ENCODE results near the gene PLEKHA7.
"Not testable (repeated sequence)": the region's sequence is repeated elsewhere in the genome, so short reads cannot be mapped to it uniquely, and the experiment has no call there.

The PLEKHA7 gene

DNA sequence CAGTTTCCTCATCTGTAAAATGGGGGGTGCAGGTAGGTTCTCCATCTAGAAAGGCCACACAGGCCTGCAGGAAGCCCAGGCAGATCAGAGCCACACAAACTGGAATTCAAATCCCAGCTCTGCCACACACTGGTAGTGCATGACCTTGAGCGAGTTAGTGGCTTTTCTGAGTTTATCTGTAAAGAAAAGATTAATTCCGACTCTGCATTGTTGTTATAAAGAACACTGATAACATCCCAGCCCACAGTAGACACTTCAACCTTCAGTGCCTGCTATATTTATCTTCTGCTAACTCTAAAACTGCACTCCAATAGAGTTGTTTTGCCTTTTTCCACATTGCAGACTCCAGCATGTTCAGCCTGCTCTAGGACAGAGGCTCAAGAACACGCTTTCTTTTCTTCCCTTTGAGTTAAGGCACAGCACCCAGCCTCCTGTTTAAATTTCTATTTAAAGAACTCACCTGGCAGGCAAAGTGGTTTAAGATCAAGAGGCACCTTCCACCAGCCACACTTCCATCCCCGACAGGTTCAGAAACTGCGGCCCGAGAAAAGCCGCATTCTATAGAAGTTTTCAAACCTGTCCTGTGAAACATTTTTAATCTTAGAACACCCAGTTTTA is 133.9 kb downstream of the PLEKHA7 start:
- H3K36me3 ChIP-seq (ENCODE audit: insufficient read depth, low read length): no peaks in the 10 kb centered on the region
- no peak overlapping the region for H3K4me3 ChIP-seq (ENCODE audit: low read length)
- H3K9me3 ChIP-seq (ENCODE audit: low read length): no peaks in the 10 kb centered on the region
- peaks cover 15% of the 10 kb centered on the region for H3K4me1 ChIP-seq (ENCODE audit: insufficient read depth, low read length)
- no peak overlapping the region for H2AFZ ChIP-seq (ENCODE audit: low read depth, low read length)
- H3K27me3 ChIP-seq (ENCODE audit: insufficient read depth, low read length): no peaks in the 10 kb centered on the region

DNA sequence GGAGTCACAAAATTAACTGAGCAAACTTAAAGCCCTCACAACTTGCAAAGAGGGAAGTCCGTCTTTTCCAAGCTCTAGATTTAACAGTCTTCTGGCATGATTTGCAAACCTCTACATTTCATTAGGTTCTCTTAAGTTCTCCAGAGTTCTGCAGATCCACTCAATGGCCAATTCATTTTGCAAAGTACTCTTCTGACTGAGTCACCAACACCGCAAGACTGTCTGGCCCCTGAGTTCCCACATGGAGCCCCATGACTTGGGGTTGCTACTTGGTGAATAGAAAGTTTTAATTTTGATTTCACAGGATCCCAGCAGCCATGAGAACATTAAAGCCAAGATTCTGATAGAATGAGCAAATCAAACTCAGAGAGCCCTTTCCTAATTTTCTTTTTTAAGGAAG is 134.5 kb downstream of the PLEKHA7 start:
- H3K9me3 ChIP-seq (ENCODE audit: low read length): no peaks in the 10 kb centered on the region
- no peaks in the 10 kb centered on the region for H3K36me3 ChIP-seq (ENCODE audit: insufficient read depth, low read length)
- H2AFZ ChIP-seq (ENCODE audit: low read depth, low read length): no peak overlapping the region
- no peak overlapping the region for H3K4me3 ChIP-seq (ENCODE audit: low read length)
- peaks cover 18% of the 10 kb centered on the region for H3K4me1 ChIP-seq (ENCODE audit: insufficient read depth, low read length)
- H3K27me3 ChIP-seq (ENCODE audit: insufficient read depth, low read length): no peaks in the 10 kb centered on the region

DNA sequence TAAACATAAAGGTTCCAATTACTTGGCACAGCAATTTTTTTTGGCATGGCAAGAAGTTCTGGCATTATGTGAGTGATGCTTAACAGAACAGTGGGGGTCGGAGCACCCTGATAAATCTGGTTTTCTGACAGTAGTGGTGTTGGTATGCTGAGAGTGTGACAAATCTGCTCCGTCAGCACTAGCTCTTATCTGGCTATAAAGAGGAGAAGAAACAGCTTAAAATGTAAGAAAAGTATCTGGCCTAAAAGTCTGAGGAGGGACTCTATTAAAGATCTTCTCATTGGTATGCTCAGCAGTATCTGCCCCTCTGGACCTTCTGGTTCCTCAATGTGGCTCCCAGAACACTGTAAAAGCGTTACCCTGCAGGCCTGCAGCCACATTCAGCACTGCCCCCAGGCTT is 137.4 kb downstream of the PLEKHA7 start:
- Histone ChIP-seq H3K4me3 (ENCODE audit: low read length) (no peak overlapping the region), H3K36me3 (ENCODE audit: insufficient read depth, low read length) (no peaks in the 10 kb centered on the region), H3K4me1 (ENCODE audit: insufficient read depth, low read length) (peaks cover 21% of the 10 kb centered on the region), H3K27me3 (ENCODE audit: insufficient read depth, low read length) (no peaks in the 10 kb centered on the region), H2AFZ (ENCODE audit: low read depth, low read length) (no peak overlapping the region), H3K9me3 (ENCODE audit: low read length) (no peaks in the 10 kb centered on the region)

DNA sequence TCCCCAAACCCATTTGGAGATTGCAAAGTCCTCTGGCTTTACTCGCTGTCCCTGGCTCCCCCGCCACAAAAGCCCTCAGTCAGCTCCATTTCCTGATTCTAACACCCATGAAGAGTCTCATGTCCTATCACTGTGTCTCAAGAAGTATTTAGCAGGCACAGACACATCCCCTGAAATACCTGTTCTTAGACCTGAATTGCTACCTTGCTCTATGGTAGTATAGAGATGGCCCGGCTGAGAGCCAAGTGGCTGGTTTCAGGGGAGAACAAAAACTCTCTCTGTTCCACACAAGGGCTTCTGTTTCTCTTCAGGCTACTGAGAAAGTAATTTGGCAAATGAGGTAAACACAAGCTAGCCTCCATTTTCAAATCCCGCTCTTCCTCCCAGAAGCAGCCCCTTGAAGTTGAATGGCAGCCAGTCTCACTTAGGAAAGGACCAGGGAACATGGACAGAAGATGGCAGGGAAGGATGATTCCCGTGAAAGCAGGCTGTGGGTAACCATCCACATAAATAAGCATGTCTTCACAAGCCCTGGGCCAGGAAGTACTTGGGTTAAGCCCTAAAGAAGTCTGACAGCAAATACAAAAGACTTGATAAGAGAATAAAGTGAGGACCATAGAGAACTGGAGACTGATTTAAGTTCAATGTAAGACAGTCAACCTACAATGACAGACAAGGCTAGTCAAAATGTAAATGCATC is 138.0 kb downstream of the PLEKHA7 start:
- Histone ChIP-seq H3K4me1 (ENCODE audit: insufficient read depth, low read length) (peaks cover 21% of the 10 kb centered on the region), H3K36me3 (ENCODE audit: insufficient read depth, low read length) (no peaks in the 10 kb centered on the region), H3K4me3 (ENCODE audit: low read length) (no peak overlapping the region), H3K9me3 (ENCODE audit: low read length) (no peaks in the 10 kb centered on the region), H2AFZ (ENCODE audit: low read depth, low read length) (no peak overlapping the region), H3K27me3 (ENCODE audit: insufficient read depth, low read length) (no peaks in the 10 kb centered on the region)

DNA sequence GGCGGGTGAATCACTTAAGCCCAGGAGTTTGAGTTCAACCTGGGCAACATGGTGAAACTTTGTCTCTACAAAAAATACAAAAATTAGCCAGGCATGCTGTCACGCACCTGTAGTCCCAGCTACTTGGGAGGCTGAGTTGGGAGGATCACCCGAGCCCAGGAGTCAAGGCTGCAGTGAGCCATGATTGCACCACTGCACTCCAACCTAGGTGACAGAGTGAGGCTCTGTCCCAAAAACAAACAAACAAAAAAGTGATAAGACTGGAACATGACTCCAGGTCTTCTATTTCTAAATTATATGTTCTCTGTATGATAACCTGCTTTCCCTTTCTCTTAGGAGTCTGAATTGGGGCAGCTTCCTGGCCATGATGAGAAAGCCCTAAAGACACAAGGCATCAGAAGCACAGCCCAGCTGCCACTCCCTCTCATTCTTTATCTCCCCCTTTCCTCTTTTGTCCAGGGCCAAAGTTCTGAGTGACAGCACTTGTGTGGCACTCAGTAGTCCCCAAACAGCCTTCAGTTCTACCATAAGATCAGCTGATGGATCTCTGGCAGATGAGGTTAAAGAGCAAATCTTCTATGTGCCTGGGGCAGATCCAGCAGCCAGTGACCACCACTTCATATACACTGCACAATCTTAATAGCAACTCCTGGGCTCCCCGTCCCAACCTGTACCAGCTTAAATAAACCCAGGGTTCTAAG is 139.8 kb downstream of the PLEKHA7 start:
- Histone ChIP-seq H2AFZ (ENCODE audit: low read depth, low read length) (no peak overlapping the region), H3K9me3 (ENCODE audit: low read length) (no peaks in the 10 kb centered on the region), H3K4me1 (ENCODE audit: insufficient read depth, low read length) (peaks cover 21% of the 10 kb centered on the region), H3K36me3 (ENCODE audit: insufficient read depth, low read length) (peaks cover 6% of the 10 kb centered on the region), H3K4me3 (ENCODE audit: low read length) (no peak overlapping the region), H3K27me3 (ENCODE audit: insufficient read depth, low read length) (no peaks in the 10 kb centered on the region)

DNA sequence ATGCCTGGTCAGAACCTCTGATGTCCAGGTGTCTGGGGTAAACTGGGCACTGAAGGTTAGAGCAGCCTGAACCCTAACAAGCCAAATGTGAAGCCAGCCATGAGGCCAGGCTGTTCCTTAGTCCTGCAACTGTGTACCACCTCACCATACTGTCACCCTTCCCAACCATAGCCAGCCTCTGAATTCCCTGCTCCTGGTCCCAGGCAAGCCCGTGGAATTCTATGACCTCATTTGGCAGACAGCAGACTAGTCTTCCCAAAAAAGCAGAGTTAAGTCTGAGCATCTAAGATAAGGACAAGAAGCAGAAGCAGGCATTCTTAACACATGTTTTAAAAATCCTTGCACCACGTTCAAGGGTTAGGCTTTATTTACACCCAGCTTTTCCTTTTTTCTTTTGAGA is 140.9 kb downstream of the PLEKHA7 start:
- H3K4me1 ChIP-seq (ENCODE audit: insufficient read depth, low read length): peaks cover 21% of the 10 kb centered on the region
- H3K4me3 ChIP-seq (ENCODE audit: low read length): no peak overlapping the region
- no peak overlapping the region for H2AFZ ChIP-seq (ENCODE audit: low read depth, low read length)

DNA sequence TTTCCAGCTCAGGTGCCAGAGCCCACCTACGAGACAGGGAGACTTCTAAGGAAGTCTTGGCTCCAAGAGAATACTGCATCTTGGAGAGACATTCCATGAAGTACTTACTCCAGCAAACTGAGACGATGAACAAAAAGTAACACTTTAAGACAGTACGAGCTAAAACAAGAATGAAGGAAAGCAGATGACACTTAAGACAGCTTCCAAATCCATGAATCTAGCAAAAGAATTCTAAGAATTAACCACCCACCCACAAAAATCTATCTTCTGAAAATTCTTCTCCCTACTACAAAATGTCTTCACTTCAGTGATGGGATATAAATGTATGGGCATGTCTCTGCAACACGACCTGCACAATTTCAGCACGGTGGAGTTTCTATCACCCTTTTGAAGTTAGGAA is 142.8 kb downstream of the PLEKHA7 start:
- Histone ChIP-seq H3K36me3 (ENCODE audit: insufficient read depth, low read length) (peaks cover 19% of the 10 kb centered on the region), H3K27me3 (ENCODE audit: insufficient read depth, low read length) (no peaks in the 10 kb centered on the region), H2AFZ (ENCODE audit: low read depth, low read length) (no peak overlapping the region), H3K4me3 (ENCODE audit: low read length) (no peak overlapping the region), H3K4me1 (ENCODE audit: insufficient read depth, low read length) (peaks cover 8% of the 10 kb centered on the region), H3K9me3 (ENCODE audit: low read length) (no peaks in the 10 kb centered on the region)

More for the DNA sequence above, 140.9 kb downstream of the PLEKHA7 start:
- H3K27me3 ChIP-seq (ENCODE audit: insufficient read depth, low read length): no peaks in the 10 kb centered on the region
- H3K9me3 ChIP-seq (ENCODE audit: low read length): no peaks in the 10 kb centered on the region
- peaks cover 16% of the 10 kb centered on the region for H3K36me3 ChIP-seq (ENCODE audit: insufficient read depth, low read length)

DNA sequence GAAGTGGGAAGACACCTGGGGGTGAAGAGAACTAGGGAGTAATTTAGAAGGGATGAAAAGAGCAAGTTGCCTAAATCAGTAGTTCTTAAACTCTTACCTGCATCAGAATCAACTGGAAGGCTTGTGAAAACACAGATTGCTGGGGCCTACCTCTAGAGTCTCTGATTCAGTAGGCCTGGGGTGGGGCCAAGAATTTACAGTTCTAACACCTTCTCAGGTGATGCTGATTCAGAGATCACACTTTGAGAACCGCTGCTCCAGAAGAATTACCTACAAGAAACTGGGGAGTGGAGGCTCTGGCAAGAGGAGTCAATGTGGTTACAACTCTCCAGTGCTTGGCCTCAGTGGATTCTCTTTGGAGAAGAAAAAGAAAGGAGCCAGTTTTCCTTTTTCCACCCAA is 147.1 kb downstream of the PLEKHA7 start:
- Histone ChIP-seq H3K4me3 (ENCODE audit: low read length) (no peak overlapping the region), H3K27me3 (ENCODE audit: insufficient read depth, low read length) (no peaks in the 10 kb centered on the region), H3K9me3 (ENCODE audit: low read length) (no peaks in the 10 kb centered on the region), H2AFZ (ENCODE audit: low read depth, low read length) (no peak overlapping the region), H3K4me1 (ENCODE audit: insufficient read depth, low read length) (peaks cover 18% of the 10 kb centered on the region), H3K36me3 (ENCODE audit: insufficient read depth, low read length) (peaks cover 19% of the 10 kb centered on the region)

DNA sequence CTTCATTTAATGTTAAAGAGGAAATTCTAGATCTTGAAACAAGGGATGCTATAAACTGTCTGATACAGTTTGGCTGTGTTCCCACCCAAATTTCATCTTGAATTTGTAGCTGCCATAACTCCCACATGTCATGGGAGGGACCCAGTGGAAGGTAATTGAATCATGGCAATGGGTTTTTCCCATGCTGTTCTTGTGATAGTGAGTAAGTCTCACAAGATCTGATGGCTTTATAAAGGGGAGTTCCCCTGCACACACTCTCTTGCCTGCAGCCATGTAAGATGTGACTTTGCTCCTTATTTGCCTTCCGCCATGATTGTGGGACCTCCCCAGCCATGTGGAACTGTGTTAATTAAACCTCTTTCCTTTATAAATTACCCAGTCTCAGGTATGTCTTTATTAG is 149.8 kb downstream of the PLEKHA7 start:
- H3K4me3 ChIP-seq (ENCODE audit: low read length); H2AFZ ChIP-seq (ENCODE audit: low read depth, low read length); H3K27me3 ChIP-seq (ENCODE audit: insufficient read depth, low read length); H3K9me3 ChIP-seq (ENCODE audit: low read length): not testable (repeated sequence)
- Histone ChIP-seq H3K4me1 (ENCODE audit: insufficient read depth, low read length) (peaks cover 21% of the 10 kb centered on the region), H3K36me3 (ENCODE audit: insufficient read depth, low read length) (peaks cover 13% of the 10 kb centered on the region)

DNA sequence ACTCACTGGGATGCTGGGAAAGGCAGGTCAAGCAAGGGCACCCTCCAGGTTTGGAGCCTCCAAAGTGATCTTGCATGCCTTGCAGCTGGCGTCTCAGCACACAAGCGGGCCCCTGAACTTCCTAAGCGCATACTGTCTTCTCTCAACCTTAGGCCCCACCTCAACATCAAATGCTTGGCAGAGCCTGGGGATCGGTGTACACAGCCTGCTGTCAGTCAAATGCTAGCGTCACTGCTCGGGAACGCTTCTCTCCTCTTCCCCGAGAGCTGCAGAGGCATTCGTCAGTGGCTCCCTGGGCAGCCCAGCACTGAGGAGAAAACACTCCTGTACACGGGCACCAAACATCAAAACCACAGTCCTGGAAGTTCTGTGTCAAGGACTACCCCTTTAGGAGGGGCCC is 150.8 kb downstream of the PLEKHA7 start:
- Histone ChIP-seq H3K27me3 (ENCODE audit: insufficient read depth, low read length) (no peaks in the 10 kb centered on the region), H2AFZ (ENCODE audit: low read depth, low read length) (no peak overlapping the region), H3K36me3 (ENCODE audit: insufficient read depth, low read length) (peaks cover 3% of the 10 kb centered on the region), H3K9me3 (ENCODE audit: low read length) (no peaks in the 10 kb centered on the region), H3K4me3 (ENCODE audit: low read length) (no peak overlapping the region), H3K4me1 (ENCODE audit: insufficient read depth, low read length) (peaks cover 21% of the 10 kb centered on the region)

DNA sequence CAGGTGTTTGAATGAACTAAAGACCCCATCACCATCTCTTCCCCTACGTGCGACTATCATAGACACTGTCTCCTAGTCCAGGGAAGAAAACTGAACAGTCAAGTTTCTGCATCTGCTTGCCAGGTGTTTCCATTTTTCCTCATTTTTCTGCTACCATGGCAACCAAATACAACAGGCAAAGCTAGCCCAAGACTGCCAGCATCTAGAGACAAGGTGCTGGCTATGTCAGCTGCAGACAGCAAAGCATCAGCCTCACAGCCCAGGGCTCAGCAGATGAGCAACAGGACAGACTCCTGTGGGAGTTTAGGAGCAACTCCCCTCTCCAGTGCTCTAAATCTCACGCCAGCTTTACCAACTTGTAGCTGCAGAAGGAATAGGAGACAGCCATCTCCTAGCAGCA is 151.5 kb downstream of the PLEKHA7 start:
- H3K4me3 ChIP-seq (ENCODE audit: low read length): no peak overlapping the region
- H3K36me3 ChIP-seq (ENCODE audit: insufficient read depth, low read length): peaks cover 3% of the 10 kb centered on the region
- peaks cover 21% of the 10 kb centered on the region for H3K4me1 ChIP-seq (ENCODE audit: insufficient read depth, low read length)
- H3K9me3 ChIP-seq (ENCODE audit: low read length): no peaks in the 10 kb centered on the region
- H3K27me3 ChIP-seq (ENCODE audit: insufficient read depth, low read length): no peaks in the 10 kb centered on the region
- no peak overlapping the region for H2AFZ ChIP-seq (ENCODE audit: low read depth, low read length)

DNA sequence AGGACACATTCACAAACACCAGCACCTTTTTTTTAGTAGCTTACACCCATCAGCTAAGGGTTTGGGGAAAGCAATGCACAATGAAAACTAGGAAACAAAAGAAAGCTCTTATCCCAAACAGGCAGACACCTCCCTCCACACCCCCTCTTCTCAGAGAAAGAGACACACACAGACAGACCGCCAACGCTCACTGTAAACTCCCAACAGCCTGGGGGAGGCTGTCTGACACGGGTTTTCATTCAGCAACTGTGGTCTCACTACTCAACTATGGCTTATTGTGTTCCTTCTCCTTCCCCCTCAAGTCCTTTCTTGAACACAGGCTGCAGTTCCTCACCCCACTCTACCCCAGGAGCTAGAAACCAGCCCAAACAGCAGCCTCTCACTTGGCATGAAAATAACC is 152.4 kb downstream of the PLEKHA7 start:
- Histone ChIP-seq H3K4me3 (ENCODE audit: low read length) (no peak overlapping the region), H3K27me3 (ENCODE audit: insufficient read depth, low read length) (no peaks in the 10 kb centered on the region), H3K36me3 (ENCODE audit: insufficient read depth, low read length) (peaks cover 3% of the 10 kb centered on the region), H2AFZ (ENCODE audit: low read depth, low read length) (no peak overlapping the region), H3K9me3 (ENCODE audit: low read length) (no peaks in the 10 kb centered on the region), H3K4me1 (ENCODE audit: insufficient read depth, low read length) (peaks cover 21% of the 10 kb centered on the region)

DNA sequence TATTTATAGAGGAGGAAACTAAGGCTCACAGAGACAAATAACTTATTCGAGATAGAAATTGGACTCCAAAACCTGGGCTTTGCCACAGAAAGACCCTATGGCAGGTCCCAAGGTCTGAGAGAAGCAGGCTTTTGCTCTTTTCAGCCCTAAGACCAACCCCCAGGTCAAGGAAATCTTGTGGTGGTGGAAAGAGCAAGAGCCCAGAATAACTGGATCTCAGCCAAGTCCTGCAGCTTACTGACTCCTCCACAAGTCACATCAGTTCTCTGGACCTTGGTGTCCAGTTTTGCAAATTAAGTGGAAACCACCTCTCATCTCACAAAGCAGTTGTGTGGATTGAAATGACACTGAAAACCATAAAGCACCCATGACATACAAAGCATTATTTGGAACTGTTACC is 153.6 kb downstream of the PLEKHA7 start:
- H3K27me3 ChIP-seq (ENCODE audit: insufficient read depth, low read length): no peaks in the 10 kb centered on the region
- H3K4me1 ChIP-seq (ENCODE audit: insufficient read depth, low read length): peaks cover 21% of the 10 kb centered on the region
- H3K4me3 ChIP-seq (ENCODE audit: low read length): no peak overlapping the region
- H3K36me3 ChIP-seq (ENCODE audit: insufficient read depth, low read length): peaks cover 2% of the 10 kb centered on the region
- no peaks in the 10 kb centered on the region for H3K9me3 ChIP-seq (ENCODE audit: low read length)
- no peak overlapping the region for H2AFZ ChIP-seq (ENCODE audit: low read depth, low read length)
